DMS53 treated with DMSO at 0.1 percent for 48 hours (cell line): Measurements from ENCODE around the gene GALNT15.

Experiments
- DNase-seq: peaks from one replicate; lab custom pipeline; 2025; ENCODE audit not compliant: unreplicated experiment; lab: John Stamatoyannopoulos, UW

GALNT15 gene

GRCh38 chr3:16174389-16174788, at the start of gene GALNT15:
Gene GALNT15, plus strand, starts transcription at chr3:16174680. Its CDS starts 472 bp downstream, at chr3:16175152.
- no peak for DNase-seq

- no peak for DNase-seq
These were observed 47.8 kb upstream of the GALNT15 start for GRCh38 chr3:16126634-16127033.

DNA sequence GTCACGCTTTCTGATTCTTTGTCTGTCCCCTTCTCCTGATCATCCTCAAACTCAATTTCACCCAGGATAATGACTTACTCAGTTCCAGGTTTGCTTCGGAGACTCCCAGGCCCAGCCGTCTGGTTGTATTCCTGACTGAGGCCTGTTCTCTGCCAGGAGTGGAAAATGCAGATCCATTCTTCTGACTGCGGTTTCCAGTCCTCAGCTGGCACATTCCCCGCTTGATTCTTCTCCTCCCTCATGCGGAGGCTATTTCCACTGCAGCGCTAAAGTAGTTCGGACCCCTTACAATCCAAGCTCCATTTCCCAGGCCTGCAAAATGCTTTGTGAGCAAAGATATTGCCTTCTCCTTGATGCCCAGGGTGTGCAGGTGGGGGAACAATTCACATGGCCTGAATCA, 47.2 kb upstream of the GALNT15 start:
- DNase-seq = no peak

DNA sequence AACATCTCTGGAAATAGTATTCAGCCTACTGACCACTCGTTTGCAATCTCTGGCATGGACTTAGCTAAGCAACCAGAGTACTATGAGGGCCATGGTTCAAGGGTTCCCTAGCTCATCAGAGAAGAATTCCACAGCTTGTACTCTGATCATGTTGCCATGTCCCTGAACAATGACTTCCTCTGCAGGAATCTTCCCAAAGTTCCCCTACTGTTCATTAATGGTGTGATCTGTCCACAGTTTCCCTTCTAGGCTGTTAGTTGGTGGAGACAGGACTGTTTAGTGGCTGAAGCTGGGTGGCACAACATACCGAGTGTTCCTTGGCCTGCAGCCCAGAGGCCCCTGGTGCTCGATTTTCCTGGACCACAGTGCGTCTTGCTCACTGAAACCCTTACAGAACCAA, 44.4 kb upstream of the GALNT15 start:
- DNase-seq = no peak

GRCh38 chr3:16132190-16132589, 42.3 kb upstream of the GALNT15 start:
- no peak for DNase-seq

- DNase-seq = no peak
These were observed 41.6 kb upstream of the GALNT15 start for GRCh38 chr3:16132928-16133327.

- DNase-seq = no peak
These were observed 40.1 kb upstream of the GALNT15 start for GRCh38 chr3:16134173-16134928.

DNA sequence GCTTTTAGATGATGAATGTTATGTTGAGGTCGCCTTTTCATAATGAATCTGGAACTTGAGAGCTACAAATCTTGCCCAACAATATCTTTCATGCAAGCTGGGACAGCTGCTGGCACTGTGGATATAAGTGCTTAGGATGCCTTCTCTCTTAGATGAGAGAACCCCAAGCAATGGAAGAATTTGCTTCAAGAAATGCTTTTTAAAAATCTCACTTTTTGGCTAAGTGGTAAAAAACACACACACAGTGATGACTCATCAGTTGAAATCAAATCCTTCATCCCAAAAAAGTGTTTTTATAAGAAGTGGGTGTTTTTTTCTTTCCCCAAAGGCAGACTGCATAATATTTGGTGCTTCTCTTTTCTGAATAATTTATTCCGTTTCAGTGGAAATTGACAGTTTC, 38.4 kb upstream of the GALNT15 start:
- DNase-seq = no peak

DNA sequence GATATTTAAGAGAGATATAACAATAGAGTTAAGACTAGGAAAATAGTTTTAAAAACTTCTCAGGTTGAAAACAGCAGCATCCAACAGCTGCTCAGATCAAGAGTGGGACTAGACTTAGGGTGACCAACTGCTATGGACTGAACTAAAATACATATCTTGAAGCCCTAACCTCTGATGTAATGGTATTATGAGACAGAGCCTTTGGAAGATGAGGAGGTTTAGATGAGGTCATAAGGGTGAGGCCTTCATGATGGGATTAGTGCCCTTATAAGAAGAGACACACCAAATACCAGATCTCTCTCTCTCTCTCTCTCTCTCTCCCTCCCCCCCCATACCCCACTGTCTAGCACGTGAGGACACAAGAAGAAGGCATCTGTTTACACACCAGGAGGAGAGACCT, 37.4 kb upstream of the GALNT15 start:
- no peak for DNase-seq

- DNase-seq = no peak
These were observed 36.5 kb upstream of the GALNT15 start for GRCh38 chr3:16137977-16138376.

DNA sequence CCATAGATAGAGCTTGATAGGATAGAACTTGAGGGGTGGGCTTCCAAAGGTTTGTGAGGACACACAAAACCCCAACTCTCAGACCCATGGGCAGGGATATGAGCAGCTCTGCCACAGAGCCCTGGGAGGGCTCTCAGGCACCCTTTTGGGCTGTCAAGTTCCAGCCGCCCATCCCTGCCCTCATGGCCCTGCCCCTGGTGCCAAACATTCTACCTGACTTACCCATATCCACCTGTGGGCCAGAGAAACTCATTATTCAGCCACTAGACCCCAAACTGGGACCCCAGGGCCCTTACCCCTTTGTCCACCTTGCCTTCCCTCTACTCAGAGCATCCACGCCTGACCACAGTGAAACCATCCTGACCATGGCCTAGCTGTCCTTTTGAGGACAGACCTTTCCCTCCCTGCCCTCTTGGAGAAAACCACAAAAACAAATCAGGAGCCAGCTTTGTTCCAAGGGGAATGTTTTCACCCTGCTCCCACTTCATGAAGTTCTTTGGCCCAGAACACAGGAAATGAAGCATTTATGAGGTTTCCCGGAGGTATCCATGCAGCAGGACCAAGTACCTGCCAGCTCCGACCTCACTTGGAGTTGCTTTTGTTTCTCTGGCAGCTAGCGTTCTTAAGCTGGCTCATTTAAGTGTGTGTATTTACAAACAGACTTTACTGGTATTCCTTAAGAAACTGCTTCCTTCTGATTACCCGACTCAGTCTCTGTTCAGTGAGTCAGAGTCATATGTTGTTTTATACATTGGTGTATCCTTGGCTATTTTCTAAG, 34.2 kb upstream of the GALNT15 start:
- no peak for DNase-seq

GRCh38 chr3:16140894-16141285, 33.6 kb upstream of the GALNT15 start:
- DNase-seq = no peak

DNA sequence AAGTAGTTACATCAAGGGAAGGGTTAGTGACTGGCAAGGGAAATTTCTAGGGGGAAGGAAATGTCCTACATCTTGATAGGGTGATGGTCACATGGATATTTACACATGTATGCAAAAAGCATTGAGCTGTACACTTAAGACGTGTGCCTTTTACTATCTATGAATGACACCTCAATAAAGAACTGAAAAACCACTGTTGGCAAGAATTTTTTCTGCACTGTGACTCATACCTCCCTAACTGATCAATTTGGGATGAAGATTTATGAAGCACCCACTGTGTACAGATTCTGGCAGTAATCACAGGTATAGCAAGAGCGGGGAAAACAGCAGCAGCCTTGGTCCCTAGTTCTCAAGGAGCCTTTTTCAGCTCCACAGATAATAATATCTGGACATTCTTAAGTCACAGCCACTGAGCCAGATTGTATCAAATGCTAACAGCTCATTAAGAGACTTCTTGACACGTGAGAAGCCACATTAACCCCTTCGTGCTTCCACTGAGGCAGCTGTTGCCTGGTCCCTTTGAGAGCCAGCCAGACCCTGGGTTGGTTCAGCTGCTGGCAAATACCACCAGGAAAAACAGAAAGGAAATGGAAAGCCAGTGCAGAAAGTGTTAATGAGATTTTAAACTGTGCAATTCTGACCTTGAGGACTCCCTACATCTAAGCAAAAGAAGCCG, 32.0 kb upstream of the GALNT15 start:
- DNase-seq = no peak

DNA sequence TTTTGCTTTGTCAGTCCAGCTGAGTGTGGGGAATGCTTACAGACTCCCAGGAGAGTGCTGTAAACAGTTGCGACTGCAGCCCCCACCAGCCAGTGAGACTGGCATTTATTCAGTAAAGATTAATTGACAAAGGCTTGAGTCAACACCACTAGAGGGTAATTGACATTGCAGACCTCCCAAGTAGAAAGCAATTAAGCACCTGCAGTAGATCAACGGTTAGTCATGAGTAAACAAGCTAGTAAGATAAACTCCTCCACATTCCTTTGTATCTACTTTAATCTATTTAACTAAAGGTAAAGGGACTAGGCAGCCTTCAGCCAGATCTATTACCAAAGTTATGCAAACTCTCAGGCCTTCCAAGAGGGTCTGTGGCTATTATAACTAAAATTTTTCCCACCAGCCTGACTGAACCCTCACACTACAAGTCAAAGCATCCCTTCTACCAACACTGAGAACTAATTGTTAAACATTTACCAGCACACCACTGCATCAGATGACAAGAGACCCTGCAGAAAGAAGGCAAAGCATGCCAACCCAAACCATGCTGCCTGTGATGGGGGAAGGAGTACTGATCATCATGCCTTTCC, 30.5 kb upstream of the GALNT15 start:
- DNase-seq = no peak

DNA sequence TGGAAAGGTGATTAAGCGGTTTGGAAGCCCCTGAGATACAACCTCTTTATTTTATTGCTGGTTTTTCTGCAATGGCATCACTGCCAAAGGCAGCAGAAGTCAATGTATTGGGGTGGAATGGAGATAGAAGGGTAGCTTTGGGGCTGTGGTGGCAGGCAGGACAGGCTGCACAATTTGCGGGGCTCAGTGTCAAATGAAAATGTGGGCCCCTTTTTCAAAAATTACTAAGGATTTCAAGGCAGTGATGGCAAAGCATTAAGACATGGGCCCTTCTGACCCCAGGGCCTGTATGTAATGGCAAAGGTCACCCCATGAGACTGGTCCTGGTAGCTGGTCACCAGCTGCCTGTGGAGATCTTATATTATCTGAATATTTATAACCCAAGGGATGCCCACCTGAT, 29.3 kb upstream of the GALNT15 start:
- no peak for DNase-seq

- no peak for DNase-seq
These were observed 28.3 kb upstream of the GALNT15 start for GRCh38 chr3:16146015-16146730.

GRCh38 chr3:16147220-16147994, 27.1 kb upstream of the GALNT15 start:
- DNase-seq = no peak

DNA sequence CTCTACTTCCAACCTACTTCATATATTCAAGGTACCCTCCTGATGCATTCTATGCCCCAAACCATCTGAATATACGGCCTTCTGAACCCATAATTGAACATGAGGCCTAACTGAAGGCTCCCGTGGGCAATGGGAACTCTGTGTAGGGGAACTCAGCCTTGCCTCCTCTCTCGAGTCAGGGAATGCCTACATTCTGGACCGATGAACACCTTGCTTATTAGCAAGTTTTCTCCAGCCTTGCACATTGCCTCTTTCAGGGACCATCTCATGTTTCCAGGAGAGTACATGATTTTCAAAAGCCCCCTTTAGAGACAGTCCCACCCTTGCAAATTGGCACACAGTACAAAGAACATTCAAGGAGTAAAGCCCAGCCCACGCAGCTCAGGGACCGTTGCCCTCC, 26.3 kb upstream of the GALNT15 start:
- no peak for DNase-seq

DNA sequence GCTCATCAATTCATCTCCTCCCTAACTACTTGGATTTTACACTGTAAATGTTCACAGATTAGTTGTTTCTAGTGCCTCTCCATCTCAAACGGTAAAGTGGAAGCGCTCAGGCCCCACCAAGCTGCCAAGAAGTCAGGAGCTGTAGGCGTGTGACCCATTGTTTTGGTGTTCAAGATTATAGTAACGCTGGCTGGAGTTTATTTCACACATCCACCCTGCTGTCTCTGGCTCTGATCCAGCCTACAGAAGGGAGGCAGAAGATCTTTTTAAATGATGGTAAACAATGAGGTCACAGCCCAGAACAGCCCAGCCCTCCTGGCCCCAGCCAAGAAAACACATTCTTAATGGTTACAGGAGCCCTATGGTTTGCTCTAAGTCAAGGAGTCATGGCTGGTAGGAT, 25.7 kb upstream of the GALNT15 start:
- DNase-seq = no peak

DNA sequence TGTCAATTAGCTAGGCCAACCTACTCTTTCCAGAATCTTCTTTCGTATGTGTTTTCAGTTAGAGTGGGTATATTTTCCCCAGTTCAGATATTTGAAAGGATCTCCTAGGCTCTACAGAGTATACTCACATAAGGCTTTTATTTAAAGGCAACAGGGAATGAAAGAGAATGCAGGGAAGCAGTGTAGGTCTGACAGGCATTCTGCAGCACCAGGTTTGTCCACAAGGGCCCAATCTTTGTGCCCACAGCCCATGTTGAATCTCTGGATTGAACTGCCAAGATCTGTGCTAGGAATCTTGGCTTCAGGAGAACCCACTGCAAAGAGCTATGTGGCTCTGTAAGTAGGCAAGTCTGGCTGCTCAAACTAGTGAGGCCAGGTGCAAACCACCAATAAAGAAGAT, 24.2 kb upstream of the GALNT15 start:
- no peak for DNase-seq
